ENCODE data around the gene SRRM2.
A peak's percentile ranks its signal among the peaks of the same experiment; 100 is the strongest.
"Not testable (repeated sequence)": the region's sequence is repeated elsewhere in the genome, so short reads cannot be mapped to it uniquely, and the experiment has no call there.

SRRM2 gene

DNA sequence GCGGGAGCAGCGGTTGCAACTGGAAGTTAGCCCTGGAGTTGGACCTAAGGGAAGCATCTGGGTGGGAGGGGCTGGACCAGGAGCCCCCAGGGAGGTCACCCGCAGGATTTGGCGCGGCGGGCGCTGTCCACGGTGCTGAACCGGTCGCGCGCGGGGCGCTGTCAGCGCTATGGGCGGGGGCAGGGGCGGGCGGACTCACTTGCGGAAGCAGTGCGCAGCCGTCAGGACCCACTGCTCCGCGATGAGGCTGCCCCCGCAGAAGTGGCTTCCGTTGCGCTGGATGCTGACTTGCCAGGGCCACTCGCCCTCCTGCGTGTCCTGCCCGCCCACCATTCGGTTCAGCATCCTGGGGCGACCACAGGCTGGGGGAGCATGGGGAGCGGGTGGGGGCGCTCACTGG, 36.9 kb upstream of the SRRM2 start:
- no peak for DNase-seq

DNA sequence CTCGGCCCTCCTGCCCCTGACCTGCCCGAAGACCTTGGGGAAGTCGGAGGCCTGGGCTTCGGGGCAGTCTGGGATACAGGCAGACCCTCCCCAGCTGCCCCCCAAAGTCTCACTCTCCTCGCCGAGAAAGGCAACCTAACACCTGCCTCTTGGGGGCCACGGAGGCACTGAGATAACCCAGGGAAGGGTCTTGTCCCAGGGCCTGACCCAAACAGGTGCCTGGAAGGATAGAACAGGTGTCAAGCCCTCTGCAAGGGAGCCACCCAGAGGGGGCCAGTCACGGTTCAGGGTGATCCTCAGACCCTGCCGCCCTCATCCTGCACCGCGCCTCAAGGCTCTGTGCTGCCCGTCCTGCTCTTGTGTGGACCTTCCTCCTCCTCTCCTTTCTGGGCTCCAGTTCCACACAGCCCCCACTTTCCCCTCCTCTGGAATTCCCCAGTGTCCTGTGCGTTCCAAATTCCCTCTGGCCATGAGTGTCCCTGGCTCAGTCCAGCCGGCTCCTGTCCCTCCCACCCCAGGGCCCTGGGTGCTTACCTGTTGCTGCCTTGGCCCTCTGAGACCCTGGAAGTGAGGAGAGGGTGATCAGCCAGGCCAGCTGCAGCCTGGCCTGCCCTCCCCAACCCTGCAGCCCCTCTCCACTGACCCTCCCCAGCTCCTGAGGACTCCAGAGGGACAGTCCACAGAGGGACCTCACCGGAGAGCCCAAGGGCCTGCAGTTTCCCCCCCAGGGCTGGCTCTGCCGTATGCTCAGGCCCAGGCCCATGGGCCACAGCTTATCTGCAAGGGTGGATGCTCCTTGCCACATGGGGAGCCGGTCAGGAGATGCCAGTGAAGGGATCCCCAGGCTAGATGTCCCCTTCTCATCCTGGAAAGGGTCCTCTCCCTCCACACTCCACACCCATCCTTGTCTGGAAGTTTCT, 36.2 kb upstream of the SRRM2 start:
- DNase-seq: no peak

- DNase-seq: no peak
These were observed 35.5 kb upstream of the SRRM2 start for GRCh38 chr16:2716948-2717347.

- no peak for DNase-seq
These were observed 34.8 kb upstream of the SRRM2 start for GRCh38 chr16:2717383-2718263.

DNA sequence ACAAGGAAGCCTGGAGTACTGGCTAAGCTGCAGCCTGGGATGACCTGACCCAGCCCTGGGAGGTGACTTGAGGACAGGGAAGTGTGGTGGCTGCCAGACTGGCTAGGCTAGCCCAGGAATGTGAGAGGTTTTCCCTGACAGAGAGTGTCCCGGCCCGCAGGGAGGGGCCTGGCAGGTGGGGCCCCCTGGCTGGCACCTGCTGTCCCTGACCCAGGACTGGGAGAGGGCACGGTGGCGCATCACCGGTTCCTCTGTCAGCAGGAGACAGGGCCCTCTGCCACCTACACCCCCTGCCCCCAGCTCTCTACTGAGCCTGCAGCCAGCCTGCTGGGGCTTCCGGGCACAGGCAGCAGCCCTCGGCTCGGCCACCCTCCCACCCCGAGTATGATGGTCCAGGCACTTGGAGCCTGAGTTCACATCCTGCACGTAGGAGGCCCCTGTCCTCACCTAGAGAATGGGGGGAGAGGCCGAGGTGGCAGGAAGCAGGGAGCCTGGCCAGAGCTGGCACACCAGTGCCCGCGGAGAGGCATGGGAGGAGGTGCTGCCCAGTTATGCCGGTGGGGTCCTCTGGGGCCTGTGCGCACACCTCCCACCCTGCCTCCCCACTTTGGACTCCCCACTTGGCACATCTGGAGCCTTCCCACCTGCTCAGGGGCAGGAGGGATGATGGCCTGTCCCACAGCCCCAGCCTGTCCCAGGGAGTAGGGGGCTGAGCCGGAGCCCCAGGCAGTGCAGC, 32.9 kb upstream of the SRRM2 start:
- DNase-seq: no peak

- no peak for DNase-seq
These were observed 32.4 kb upstream of the SRRM2 start, which contains the start of gene PRSS27 for GRCh38 chr16:2720064-2720457. TSS of gene PRSS27 (minus strand) at chr16:2720224. CDS start at chr16:2720160, 64 bp downstream.

- DNase-seq: peak; percentile 87
These were observed 31.5 kb upstream of the SRRM2 start for GRCh38 chr16:2720719-2721633.

DNA sequence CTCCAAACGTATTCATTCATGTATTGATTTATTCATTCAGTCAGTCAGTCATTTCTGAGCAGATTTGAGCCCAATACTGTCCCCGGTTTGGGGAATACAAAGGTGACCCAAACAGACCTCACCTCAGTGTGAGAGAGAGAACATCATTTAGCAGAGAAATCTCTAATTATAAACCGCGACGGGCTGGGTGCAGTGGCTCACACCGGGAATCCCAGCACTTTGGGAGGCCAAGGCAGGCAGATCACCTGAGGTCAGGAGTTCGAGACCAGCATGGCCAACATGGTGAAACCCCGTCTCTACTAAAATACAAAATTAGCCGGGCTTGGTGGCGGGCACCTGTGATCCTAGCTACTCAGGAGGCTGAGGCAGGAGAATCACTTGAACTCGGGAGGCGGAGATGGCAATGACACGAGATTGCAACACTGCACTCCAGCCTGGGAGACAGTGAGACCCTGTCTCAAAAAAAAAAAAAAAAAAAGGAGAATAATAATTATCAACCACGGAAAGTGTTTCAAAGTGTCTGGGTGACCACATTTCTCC, 30.7 kb upstream of the SRRM2 start:
- not testable (repeated sequence) for DNase-seq

DNA sequence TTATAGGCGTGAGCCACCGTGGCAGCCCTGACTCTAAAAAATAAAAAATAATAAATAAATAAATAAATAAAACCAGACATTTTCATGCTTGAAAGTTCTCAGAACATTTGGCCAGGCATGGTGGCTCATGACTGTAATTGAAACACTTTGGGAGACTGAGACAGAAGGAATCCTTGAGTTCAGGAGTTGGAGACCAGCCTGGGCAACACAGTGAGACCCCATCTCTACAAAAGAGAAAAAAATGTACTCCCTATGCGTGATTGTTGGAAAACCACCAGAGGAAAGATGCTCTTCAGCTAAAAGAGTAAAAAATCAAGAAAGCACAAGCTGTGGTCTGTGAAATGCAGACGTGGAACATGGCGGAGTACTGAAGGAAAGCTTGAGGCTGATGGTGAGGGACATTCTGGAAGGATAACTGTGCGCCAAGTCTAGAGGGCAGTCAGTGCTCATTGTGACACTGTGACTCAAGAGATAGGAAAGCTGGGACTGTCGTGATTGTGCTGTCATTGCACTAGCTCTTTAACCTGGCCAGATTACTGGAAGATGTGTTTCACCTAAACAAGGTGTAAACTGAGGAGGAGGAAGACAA, 28.3 kb upstream of the SRRM2 start:
- no peak for DNase-seq

- no peak for DNase-seq
These were observed 27.6 kb upstream of the SRRM2 start for GRCh38 chr16:2724816-2725348.

DNA sequence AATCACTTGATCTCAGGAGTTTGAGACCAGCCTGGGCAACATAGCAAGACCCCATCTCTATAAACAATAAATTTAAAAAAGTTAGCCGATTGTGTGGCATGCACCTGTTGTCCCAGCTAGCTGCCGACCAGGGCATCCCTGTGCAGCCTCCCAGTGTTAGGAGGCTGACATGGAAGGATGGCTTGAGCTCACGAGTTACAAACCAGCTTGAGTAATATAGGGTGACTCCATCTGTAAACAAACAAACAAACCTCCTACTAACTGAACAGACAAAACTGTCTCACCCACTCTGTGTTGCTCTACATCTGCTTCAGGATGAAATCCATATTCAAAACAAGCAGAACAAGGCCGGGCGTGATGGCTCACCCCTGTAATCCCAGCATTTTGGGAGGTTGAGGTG, 25.5 kb upstream of the SRRM2 start:
- DNase-seq: no peak

- DNase-seq: no peak
These were observed 24.4 kb upstream of the SRRM2 start for GRCh38 chr16:2728034-2728433.

- DNase-seq: no peak
These were observed 17.5 kb upstream of the SRRM2 start for GRCh38 chr16:2734844-2735515.

DNA sequence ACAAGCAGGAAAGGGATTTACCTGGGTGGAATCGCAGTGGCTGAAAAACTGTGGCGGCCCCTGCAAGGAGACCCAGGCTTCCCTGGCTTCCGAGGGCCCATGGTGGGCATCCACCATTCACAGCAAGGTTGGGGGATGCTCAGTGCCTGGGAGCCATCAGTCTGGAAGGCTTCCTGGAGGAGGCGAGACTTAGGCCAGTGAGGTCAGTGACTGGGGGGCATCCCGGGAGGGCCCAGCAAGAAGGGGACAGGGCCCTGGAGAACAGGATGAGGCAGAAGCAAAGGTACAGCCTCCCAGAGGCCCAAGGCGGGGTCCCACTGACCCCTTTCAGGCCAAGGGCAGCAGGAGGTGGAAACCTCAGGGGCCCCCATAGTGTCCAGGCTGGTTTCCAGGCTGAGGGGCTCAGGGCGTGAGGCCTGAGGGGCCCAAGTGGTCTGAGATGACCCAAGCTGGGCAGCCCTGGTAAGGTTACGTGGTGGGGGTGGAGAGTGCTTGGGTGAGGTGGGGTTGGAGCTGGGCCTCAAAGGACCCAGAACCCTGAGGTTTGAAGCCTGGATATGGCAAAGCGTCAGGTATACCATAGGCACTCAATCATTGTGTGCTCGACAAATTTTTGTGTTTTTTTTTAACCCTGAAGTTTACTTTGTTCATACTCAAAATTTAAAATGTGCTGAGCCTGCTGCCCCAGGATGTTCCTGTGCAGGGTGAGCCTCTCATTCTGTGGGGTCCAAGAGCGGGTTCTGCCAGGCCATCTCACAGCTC, 15.8 kb upstream of the SRRM2 start:
- no peak for DNase-seq

DNA sequence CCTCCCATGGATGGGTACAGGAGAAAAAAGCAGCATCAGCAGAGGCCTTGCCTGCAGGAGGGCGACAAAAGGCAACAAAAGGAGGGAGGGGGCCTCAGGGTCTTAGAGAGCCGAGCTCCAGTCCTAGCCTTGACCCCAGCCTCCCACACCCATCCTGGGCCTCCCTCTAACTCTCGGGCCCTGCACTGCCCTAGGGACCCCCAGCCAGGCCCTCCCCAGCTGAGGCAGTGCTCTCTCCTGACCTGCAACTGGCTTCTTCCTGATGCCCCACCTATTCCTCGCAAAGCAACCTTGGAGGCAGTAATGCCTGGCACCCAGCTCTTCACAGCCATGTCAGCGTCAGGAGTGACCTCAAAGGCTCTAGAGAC, 15.2 kb upstream of the SRRM2 start:
- DNase-seq: no peak

DNA sequence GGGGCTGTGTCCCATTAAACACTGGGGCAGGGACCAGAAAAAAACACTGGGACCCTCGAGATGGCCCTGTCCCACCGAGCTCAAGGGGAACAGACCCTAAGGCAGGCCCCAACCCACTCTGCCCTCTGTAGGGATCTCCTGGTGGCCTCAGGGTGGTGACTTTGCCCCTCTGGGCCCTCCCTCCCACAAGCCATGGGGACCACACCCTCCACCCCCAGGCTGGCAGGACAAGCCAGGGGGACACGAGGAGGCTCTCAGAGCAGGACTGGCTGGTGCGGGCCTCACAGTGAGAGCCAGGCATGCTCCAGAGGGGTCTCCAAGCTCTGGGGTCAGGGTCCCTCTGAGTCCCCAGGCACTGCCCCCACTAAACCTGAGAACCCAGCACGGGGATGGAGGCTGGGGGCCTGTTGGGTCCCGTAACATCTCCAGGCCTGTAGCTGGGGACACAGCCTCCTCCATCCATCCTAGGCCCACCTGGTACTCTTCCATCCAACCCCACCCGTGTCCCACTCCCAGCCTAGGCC, 14.5 kb upstream of the SRRM2 start:
- no peak for DNase-seq

GRCh38 chr16:2738615-2739014, 13.8 kb upstream of the SRRM2 start:
- DNase-seq: no peak

- DNase-seq: no peak
These were observed 12.6 kb upstream of the SRRM2 start for GRCh38 chr16:2739625-2740430.

DNA sequence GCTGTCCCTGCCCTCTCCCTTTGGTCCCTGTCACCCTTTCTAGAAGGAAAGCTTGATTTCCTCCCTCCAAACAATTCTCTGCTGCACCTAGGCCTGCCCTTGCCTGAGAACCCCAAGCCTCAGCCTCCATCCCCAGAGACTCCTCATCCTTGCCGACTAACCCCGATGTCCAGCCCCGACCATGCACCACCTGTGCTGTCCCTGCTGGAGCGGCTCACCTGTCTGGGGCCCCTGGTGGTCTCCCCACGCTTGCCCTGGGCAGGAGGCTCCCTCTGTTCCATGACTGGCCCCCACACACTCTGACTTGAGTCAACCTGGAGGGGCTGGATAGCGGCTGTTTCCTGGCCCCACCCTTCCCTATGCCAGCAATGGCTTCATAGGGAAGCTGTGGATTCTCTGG, 12.0 kb upstream of the SRRM2 start:
- DNase-seq: no peak

Measured in NCI-H1092 (cell line).